NCI-H524 (cell line): ENCODE measurements around the gene ICA1.
"Not testable (repeated sequence)": the region's sequence is repeated elsewhere in the genome, so short reads cannot be mapped to it uniquely, and the experiment has no call there.

Source experiments
- DNase-seq, 2 experiments: peaks; one replicate each; lab custom pipeline; 2025; lab: John Stamatoyannopoulos, UW

The ICA1 gene

DNA sequence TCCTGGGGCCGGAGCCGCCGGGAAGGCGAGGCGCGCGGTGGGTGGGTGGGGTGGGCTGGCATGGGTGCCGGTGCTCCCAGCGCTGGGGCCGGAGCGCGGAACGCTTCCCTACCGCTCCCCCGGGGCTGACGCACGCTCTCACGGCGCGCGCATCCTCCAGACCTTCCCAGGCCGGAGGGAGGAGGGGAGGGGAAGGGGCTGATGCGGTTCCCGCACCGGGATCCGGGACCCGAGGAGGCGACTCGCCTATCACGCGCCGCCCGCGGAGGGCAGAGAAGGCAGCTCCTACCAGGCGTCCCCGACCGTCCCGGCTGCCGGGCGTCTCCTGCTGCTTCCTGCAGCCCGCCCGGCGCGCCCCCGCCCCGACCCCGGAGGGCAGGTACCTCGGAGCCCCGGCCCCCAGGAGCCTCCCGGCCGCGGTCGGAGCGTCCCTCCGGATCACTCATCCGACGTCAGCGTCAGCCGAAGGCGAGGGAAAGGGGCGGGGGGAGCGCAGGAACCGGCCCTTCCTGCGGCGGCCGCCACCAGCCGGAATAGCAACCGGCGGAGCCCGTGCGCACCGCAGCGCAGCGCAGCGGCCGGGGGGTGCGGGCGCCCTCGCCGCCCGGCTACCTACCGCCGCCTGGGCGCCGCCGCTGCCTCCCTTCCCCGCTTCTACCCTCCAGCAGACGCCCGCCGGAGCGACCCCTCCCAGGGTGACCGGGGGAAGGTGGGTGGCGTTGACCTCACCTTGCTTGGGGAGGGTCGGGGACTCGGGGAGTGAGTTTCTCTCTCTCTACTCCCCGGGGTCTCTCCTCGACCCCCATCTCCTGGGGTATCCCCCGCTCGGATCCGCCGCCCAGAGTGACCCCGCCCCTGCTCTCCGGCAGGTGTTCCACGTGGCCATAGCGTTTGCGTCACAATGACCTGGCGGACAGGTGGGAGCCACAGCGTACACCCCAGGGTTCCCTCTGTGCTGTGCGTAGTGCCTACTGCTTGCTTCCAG, at the start of gene ICA1:
Gene ICA1 (minus strand): TSS at position 457 of the 985 bp plus-strand sequence. CDS start 26,241 bp downstream, outside the sequence.
- peak; percentile 9 to 63 for DNase-seq

DNA sequence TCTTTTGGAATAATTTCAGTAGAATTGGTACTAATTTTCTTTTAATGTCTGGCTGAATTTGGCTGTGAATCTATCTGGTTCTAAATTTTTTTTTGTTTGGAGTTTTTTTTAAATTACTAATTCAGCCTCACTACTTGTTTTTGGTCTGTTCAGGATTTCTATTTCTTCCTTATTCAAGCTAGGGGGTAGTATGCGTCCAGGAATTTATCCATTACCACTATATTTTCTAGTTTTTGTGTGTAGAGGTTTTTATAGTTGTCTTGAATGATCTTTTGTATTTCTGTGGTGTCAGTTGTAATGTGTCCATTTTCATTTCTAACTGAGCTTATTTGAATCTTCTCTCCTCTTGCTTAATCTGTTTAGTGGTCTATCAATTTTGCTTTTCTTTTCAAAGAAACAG, 48.9 kb upstream of the ICA1 start:
- DNase-seq, result no peak

DNA sequence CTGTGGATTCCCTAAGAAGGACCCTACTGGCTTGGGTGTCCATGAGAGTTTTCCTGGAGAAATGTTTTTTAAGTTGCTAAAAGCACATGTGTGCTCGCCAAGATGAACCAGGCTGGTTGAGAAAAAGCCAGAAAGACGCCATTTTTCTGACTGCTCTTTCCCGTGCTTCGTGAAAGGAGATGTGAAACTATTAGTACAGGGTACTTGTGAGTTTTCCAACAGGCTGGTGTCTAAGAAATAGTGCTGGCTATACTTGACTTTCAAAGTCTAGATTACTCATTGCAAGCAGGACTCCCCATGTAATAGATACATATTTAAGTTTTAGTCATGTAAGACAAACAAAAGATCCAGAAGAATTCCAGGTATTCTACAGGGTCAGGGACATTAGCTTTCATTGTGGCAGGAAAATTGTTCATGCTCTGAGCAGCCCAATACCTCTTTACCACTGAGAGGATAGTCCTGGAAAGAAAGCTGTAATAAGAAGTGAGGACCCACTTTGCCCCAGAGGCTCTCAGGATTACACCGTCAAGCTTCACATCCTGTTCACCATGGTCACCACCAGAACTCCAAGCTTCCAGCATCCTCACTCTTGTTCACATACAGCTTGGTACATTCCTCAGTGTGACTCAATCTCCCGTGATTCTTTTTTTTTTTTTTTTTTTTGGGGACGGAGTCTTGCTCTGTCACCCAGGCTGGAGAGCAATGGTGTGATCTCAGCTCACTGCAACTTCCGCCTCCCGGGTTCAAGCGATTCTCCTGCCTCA, 43.8 kb upstream of the ICA1 start:
- no peak for DNase-seq

DNA sequence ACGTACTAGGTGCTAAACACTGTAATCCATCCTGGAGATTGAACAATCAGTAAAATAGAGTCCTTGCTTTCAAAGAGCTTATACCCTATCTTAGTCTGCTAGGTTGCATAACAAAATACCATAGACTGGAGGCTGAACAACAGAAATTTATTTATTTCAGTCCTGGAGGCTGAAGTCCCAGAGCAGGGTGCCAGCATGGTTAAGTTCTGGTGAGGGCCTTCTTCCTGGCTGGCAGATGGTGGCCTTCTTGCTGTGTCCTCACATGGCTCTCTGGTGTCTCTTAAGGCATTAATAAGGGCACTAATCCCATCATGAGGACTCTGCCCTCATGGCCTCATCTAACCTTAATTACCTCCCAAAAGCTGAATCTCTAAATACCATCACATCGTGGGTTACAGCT, 43.1 kb upstream of the ICA1 start:
- DNase-seq, result peak in 1 of 2 experiments; percentile 18

DNA sequence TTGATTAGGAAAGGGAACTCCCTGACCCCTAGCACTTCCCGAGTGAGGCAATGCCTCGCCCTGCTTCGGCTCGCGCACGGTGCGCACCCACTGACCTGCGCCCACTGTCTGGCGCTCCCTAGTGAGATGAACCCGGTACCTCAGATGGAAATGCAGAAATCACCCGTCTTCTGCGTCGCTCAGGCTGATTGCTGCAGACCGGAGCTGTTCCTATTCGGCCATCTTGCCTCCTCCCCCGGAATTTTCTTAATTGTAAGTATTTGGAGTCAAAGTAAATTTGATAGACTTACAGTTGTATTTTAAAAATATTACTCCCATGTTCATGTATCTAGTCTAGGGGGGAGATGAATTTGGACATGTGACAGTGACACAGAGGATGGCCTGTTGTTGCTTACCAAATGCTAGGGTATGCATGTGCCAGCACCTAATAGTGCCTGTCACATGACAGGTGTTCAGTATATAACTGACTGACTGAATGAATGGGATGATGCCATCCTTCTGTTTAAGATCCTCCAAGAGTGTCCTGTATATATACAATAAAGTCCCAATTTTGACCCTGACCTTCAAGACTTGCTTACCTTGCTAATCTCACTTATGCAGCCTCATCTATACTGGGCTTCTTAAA, 42.0 kb upstream of the ICA1 start:
- no peak for DNase-seq

DNA sequence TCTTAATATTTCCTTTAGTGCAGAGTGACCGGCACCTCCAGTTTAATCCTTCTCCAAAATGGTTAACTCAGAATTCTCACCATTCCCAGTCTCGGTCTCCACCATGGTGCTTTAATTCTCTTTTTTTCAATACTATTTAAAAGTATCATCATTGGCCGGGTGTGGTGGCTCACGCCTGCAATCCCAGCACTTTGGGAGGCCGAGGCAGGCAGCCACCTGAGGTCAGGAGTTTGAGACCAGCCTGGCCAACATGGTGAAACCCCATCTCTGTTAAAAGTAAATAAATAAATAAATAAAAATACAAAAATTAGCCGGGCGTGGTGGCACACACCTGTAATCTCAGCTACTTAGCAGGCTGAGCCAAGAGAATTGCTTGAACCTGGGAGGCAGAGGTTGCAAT, 35.1 kb upstream of the ICA1 start:
- not testable (repeated sequence) for DNase-seq

DNA sequence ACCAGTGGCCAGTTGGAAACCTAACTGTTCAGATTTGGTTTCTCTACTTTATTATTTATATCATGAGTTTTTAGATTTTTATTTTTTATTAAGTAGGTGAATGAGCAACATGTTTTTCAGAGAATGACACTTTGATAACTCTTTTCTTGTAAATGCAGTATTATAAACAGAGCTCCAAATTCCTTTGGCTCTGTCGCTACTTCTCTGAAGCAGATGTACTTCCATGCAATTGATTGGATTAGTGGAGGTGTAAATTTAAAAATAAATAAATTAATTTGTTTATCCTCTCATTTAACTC, 34.3 kb upstream of the ICA1 start:
- DNase-seq, result no peak

DNA sequence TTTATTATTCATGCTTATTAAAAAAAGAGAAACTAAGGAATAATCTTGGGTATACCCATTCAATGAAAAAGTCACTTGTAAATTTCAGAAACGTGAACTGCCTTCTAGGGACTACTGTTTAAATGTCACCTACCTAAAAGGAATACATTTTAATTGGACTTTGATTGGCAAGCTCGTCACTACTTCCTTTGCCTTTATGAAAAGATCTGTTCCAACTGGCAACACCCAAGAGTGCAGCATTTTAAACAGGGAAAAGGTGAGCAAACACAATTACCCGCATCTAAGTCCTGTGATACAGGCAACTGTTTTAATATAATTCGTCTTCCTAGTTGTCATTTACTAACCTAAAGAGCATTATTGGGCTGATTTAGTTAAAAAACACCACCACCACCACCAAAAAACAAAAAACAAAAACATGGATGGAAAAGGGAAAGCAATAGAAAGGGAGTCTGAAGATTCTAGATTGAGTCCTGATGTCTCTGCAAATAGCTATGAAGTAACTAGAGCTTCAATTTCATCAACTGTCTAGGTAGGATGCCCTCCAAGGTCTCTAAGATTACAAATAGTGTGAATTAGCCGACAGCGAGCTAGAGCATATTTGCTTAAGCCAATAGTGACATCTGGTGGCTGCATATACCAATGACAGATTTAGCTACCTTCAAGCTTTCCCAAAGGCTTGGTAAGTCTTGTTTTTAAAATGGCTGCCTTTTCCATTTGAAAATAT, 33.8 kb upstream of the ICA1 start:
- DNase-seq, result peak; percentile 68 to 86

DNA sequence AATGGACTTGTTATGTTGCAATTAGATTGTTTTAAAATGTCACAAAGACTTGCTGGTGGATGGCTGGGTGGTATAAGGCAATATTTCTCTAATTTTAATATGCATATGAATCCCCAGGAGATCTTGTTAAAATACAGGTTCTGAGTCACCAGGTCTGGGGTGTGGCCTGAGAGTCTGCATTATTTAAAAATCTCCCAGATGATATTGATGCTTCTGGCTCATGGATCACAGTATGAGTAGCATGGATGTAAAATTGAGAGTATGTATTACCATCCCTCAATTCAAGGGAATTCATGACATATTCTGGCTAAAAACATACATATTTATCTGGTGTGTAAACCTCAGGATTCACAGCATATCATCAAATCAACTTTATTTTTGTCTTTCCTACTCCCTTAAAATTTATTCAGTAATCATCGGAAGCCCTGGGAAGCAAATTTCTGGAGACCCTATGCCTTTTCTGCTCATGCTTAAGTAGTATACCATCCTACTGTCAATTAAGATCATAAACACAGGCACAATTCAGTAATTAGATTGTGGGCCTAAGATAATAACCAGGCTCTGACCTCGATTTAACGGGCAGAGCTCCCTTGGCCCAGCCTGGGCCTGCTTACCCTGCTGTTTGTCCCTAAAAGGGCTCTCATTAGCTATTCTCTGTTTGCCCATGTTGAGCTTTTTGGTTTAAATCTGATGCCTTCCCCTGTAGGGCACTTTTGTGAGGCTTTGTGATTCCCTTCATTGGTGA, 29.6 kb upstream of the ICA1 start:
- DNase-seq, result no peak

DNA sequence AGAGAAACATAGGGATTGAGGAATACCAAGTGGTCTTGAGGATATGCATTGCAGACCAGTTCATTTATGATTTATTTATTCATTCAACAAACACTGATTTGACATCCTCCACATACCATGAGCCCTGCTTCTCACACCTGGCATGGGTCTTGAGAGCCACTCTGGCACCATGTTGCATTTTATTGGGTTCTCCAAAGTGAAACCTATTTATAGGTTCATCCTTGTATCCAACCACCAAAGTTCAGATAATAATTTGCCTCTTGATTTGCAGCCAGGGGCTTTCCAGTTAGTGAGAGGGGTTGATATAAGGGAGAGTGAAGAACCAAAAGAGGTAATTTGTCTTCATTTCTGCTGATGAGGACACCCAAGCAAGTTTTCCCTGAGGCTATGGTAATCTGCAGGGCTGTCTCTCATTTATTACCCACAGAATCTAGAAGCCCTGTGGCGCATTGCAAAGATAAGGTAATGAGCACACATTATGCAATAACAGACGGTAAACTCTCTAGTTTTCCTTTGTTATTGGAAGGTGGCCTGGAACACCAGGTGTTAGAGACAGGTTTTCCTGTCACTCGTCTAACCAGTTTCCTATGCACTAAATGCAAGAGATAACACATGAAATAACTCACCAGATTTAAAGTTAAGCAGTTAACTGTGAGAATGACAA, 28.8 kb upstream of the ICA1 start:
- DNase-seq, result no peak

DNA sequence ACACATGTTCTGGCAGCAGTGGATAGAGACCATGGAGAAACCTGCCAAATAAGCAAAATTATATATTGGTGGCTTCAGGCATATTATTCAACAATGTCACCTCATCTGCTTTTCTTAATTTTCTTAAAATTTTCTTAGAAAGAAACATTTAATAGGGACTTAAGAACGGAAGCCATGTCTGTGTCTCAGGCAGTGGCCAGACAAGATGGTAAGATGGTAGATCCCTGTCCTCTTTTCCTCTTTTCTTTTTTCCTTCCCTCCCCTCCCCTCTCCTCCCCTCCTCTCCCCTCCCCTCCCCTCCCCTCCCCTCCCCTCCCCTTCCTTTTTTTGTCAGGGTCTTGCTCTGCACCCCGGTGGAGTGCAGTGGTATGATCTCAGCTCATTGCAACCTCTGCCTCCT, 24.2 kb upstream of the ICA1 start:
- DNase-seq, result no peak

DNA sequence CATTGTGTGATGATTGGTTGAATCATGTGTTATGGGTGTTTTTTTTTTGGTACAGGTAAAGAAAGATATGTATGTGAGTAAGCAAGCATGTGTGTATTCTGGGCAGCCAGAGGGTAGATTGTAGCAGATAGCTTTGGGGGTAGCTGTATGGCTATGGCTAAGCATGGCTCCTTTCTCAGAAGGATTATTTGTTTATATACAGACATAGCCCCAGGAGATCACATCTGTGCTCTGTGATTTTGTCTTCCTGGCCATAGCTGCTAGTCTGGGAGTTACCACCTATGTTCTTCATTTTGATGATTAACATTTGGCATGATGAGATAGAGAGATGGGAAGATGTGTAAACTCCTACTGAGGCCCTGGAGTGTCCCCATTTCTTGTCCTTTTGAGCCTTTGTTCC, 23.2 kb upstream of the ICA1 start:
- no peak for DNase-seq

DNA sequence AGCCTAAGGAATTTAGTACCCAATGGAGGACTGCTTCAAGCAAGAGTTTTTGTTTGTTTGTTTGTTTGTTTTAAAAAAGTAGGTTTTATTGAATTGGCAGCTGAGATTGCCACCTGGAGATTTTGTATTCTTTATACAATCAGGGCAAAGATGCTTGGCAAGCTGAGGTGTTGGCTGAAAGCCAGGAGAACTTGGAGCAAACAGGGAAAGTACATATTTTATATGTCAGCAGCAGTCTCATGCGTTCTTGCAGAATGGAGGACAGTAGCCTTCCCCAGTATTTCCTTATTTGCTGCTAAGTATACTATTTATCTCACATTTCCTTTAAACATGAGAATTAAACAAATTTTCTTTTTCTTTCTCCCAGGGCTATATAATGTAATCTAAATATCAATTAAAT, 22.6 kb upstream of the ICA1 start:
- DNase-seq, result peak in 1 of 2 experiments; percentile 2

DNA sequence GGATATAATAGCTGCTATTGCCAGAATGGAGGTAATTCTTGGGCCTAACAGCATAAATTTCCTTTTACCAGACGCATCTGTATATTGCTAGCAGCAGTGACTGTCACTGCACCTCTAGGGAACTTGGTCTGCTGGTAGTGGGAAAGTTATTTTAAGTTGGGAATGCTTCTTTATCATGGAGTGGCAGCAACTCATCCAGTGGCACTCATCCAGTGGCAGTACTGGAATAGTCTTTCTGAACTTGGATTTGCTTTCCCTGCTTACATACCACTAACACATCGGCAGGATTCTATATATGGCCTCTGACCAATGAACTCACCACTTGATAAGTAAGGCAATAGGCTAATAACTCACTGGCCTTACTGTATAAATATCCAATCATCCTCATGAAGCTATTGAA, 22.0 kb upstream of the ICA1 start:
- no peak for DNase-seq

DNA sequence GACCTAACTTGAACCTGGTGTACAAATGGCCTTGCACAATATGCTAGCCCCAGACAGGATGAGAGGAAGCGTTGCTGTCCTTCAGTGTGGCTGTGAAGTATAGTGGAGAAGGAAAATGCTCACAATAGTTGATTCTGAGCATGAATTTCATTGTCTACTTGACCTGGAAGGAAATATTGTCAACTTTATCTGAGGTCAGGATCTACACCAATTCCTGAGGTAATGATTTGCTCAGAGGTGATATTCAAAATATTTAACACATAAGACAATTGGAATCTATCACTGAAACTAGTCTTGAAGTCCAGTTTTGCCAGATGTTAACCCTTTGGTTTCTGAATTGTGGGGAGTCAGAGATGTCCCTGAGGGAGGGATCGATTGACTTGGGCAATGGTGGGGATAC, 20.9 kb upstream of the ICA1 start:
- no peak for DNase-seq

DNA sequence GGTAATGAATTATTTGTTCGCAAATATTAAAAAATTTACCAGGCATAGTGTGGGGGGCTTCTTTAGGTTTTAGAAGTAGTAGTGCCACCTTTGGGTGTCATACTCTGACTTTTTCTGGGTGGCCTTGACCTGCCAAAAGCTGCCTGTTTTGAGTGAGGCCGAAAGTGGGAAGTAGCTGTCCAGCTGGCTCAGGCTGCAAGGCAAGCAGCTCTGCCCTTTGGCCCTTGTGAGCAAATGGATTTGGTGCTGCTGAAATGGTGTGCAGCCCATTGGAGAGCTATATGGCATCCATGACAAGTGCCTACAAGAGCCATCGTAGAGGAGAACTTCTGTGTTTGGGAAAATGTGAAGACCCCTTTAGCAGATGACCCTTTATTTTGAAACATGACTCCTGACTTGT, 20.2 kb upstream of the ICA1 start:
- no peak for DNase-seq

DNA sequence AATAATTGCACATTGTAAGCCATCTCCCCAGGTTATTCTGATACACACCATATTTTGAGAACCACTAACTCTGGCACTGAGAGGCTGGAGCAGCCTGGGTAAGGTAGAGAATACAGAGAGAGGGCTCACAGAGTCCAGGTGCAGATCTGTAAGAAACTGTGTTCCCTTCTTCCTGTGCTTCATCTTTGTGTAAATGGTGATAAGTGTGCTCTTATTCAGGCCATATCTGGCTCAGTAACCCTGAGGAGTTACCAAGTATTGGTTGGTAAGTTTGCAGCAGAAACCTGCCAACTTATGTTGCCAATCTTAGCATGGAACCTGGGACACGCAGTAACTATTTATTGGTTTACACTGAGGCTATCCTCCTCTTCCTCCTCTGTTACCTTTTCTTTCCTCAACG, 16.2 kb upstream of the ICA1 start:
- no peak for DNase-seq

DNA sequence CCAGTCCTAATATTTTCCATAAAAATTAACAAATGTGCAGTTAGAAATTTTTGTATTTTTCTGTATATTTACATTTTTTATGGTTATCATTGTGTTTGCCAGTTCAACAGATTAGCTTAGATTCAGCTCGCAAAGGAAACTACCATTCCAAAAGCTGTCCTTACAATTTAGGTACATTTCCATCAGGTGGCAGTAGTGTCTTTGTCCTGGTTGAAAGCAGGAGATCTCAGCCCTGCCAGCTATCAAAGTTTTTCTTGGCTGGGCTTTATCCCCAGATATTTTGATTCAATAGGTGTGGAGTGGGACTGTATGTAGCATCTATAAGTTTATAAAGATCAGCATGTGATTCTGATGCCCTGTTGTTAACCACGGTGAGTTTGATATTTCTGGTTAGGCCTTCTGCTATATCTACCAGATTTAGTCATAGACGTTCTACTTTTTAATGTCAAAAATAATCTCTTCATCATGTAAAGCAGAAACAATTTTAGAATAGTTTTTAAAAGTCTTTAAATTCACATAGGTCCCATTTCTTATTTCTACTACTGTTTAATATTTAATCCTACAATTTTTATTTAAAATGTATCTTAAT, 15.5 kb upstream of the ICA1 start:
- no peak for DNase-seq

DNA sequence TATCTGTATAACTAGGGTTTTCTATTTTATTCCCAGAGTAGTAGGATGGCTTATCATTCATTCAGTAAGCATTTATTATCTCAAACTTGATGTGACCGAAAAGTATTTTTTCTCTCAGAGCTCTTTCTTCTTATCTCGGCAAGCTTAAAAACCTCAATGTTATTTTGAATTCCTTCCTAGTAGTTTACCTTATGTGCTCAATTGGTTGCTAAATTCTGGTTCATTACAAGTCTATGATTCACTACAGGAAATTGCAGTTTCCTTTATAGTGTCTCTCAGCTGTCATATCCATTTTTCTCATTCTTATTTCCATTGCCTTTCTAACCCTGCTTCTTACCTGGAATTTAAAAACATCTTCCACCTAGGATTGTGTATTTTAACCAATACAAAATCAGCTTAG, 12.6 kb upstream of the ICA1 start:
- no peak for DNase-seq

DNA sequence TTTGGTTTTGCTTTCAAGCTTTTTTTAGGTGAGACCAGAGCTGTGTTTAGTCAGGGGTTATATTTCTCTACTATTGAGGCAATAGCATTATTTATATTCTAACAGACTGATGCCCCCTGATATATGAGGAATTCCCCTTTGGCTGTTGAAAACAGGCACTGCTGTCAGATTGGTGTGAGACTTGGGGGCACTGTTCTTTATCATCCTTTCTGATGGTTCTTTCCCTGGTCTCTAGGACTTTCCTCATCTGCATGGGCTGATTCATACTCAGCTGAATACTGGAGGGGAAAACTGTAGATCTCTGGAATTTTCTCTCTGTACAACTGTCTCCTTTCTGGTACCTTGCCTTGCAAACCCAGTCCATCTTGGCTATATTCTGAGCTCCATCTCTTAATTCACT, 10.0 kb upstream of the ICA1 start:
- DNase-seq, result no peak
